Psoas muscle (tissue), 8 donors: ENCODE results near the gene RNF175. TPM values are rescaled to one million over a fixed set of nuclear protein-coding genes. Genes with fewer than 3 reads are reported as not detected.

ENCODE experiments used
- ATAC-seq, 4 donors: fragments of 200-7000 bp; cut with Tn5 transposase; one replicate each; pipeline ENCODE4 v1.9.1; 2020; ENCODE audit warnings: moderate library complexity in 3 of 4, mild to moderate bottlenecking in 2 of 4
- DNase-seq, 2 donors: peaks; one replicate each; pipeline ENCODE4 v3.0.0-alpha.2; 2020
- H3K27ac ChIP-seq: fragments of 200-600 bp; one replicate; pipeline ENCODE4 v1.8.0; 2022
- H3K27me3 ChIP-seq, 3 donors: fragments of 200-600 bp in 1 of 3; one replicate each; pipeline versions ENCODE4 v1.6.1 to v1.8.0; 2013 to 2022; ENCODE audit warnings: low read length in 2 of 3, mild to moderate bottlenecking in 2 of 3, moderate library complexity in 1 of 3; ENCODE audit not compliant: insufficient read depth in 3 of 3
- H3K36me3 ChIP-seq, 2 donors: fragments of 200-600 bp in 1 of 2; one replicate each; pipeline versions ENCODE4 v1.6.1 to v1.8.0; 2013 to 2022; ENCODE audit warnings: low read depth in 1 of 2, mild to moderate bottlenecking in 1 of 2, moderate library complexity in 1 of 2; ENCODE audit not compliant: insufficient read depth in 1 of 2
- H3K4me1 ChIP-seq: fragments of 200-600 bp; one replicate; pipeline ENCODE4 v1.8.0; 2022
- H3K4me3 ChIP-seq: fragments of 200-600 bp; one replicate; pipeline ENCODE4 v1.8.0; 2022; ENCODE audit warnings: mild to moderate bottlenecking
- H3K9me3 ChIP-seq: fragments of 200-600 bp; one replicate; pipeline ENCODE4 v1.8.0; 2022
- CTCF ChIP-seq: fragments of 200-600 bp; IDR thresholded peaks from one replicate; pipeline ENCODE4 v1.8.0; 2022; ENCODE audit warnings: antibody characterized with exemption
- WGBS, 3 donors: extraction: QIAGEN DNeasy Blood & Tissue Kit; methylation state at CpG; one replicate each; pipeline versions ENCODE4 v1.1.6 to v1.1.7; 2013; 5-methylcytosine and 5-hydroxymethylcytosine counted together
- intact Hi-C, 2 donors: fragments of 100-400 bp; cut with DNase I; formaldehyde crosslinking; loops; one replicate each; pipeline versions ENCODE4 v1.11.0 to v1.14.2; 2022
- polyA plus RNA-seq, 3 donors: library from polyadenylated mRNA; stranded (reverse); fragments of 200-250 nt; gene quantifications; one replicate each; pipeline ENCODE4 v1.2.3, GENCODE V29; 2013
- total RNA-seq, 4 donors: library from RNA; stranded (reverse); fragmentation: NEBNext Ultra II Directional in 2 of 4; extraction: Animal tissue kit (Norgen Biotek cat#: 25700) in 2 of 4; gene quantifications; one replicate each; pipeline versions ENCODE4 v1.2.1 to v1.2.4, GENCODE V29; 2021 to 2023
- donor health status: healthy with polysubstance abuse.
- donor health status: DM: no; HTN: no; CAD: no; lungs with moderate emphysema.
- donor health status: Bipolar disorder and iron deficiency.
- donor health status: healthy.
- donor health status: DM: yes; HTN: yes; CAD: no.
- donor health status: DM: no; HTN: no; CAD: no.
- donor health status: DM: no; HTN: no; CAD: no.
- donor health status: DM: yes; HTN: yes; CAD: no.

RNF175 gene
- total and polyA plus RNA-seq, 7 donors: 0.05 to 0.07 TPM; not detected in 5

- H3K36me3 ChIP-seq: no peaks in the 10 kb centered on the region
- intact Hi-C loops: loop anchor here in 1 of 2 donors (10.0 kb wide), 1 partner anchor 528 kb away; no protein-coding TSS in a partner anchor
- no peak for DNase-seq
- WGBS, 3 donors: 74 to 82% (median 75%) methylated on average over 1 of the region's 1 CpG
- H3K4me3 ChIP-seq: no peak overlapping the region
- H3K27ac ChIP-seq: no peak overlapping the region
- no peak for ATAC-seq
- H3K27me3 ChIP-seq: peaks cover 0 to 53% (median 29%) of the 10 kb centered on the region in 3 donors
- no peaks in the 10 kb centered on the region for H3K4me1 ChIP-seq
- no peaks in the 10 kb centered on the region for H3K9me3 ChIP-seq
- no peak for TF ChIP-seq CTCF
These were observed 27.3 kb upstream of the RNF175 start for GRCh38 chr4:153787061-153787560.

- no peaks in the 10 kb centered on the region for H3K9me3 ChIP-seq
- TF ChIP-seq CTCF: peak; percentile 12
- H3K27me3 ChIP-seq: peaks cover 0 to 43% (median 23%) of the 10 kb centered on the region in 3 donors
- intact Hi-C loops: loop anchor here in 1 of 2 donors (10.0 kb wide), 1 partner anchor 529 kb away; no protein-coding TSS in a partner anchor
- no peak overlapping the region for H3K4me3 ChIP-seq
- DNase-seq (no peak), ATAC-seq (no peak)
- no peaks in the 10 kb centered on the region for H3K36me3 ChIP-seq
- WGBS, 3 donors: 21 to 36% (median 23%) methylated on average over 3 of the region's 3 CpGs
- no peaks in the 10 kb centered on the region for H3K4me1 ChIP-seq
- H3K27ac ChIP-seq: no peak overlapping the region
These were observed 26.3 kb upstream of the RNF175 start for GRCh38 chr4:153785910-153786721.

- intact Hi-C loops: loop anchor here in 1 of 2 donors (10.0 kb wide), 1 partner anchor 531 kb away; no protein-coding TSS in a partner anchor
- 73 to 76% (median 74%) methylated on average over 3 of the region's 3 CpGs for WGBS, 3 donors
- no peak for TF ChIP-seq CTCF
- Histone ChIP-seq H3K4me3 (no peak overlapping the region), H3K27ac (no peak overlapping the region), H3K36me3 (no peaks in the 10 kb centered on the region), H3K9me3 (no peaks in the 10 kb centered on the region), H3K4me1 (no peaks in the 10 kb centered on the region), H3K27me3 (peaks cover 0 to 25% (median 12%) of the 10 kb centered on the region in 3 donors)
- DNase-seq: no peak
- ATAC-seq: no peak
These were observed 24.4 kb upstream of the RNF175 start for GRCh38 chr4:153784166-153784699.

GRCh38 chr4:153782581-153782980 is 22.8 kb upstream of the RNF175 start:
- H3K27me3 ChIP-seq: peaks cover 0 to 9% (median 2%) of the 10 kb centered on the region in 3 donors
- intact Hi-C loops: loop anchor here in 1 of 2 donors (10.0 kb wide), 1 partner anchor 532 kb away; no protein-coding TSS in a partner anchor
- H3K4me1 ChIP-seq: no peaks in the 10 kb centered on the region
- no peak overlapping the region for H3K27ac ChIP-seq
- ATAC-seq (no peak), DNase-seq (no peak)
- no peaks in the 10 kb centered on the region for H3K36me3 ChIP-seq
- 95 to 100% (median 97%) methylated on average over 1 of the region's 1 CpG for WGBS, 3 donors
- no peak for TF ChIP-seq CTCF
- H3K9me3 ChIP-seq: no peaks in the 10 kb centered on the region
- no peak overlapping the region for H3K4me3 ChIP-seq
